Activated B cell treated with CpG ODN at 0.5 μM for 24 hours (primary cell): ENCODE results near the gene MED23. TPM values are rescaled to one million over a fixed set of nuclear protein-coding genes. Genes with fewer than 3 reads are reported as not detected.
"Not testable (repeated sequence)": the region's sequence is repeated elsewhere in the genome, so short reads cannot be mapped to it uniquely, and the experiment has no call there.

ENCODE experiments used
- ATAC-seq: fragments of 200-7000 bp; cut with Tn5 transposase; one replicate; pipeline ENCODE4 v1.10.0; 2021; ENCODE audit warnings: low read depth, mild to moderate bottlenecking, moderate library complexity
- CTCF ChIA-PET: fragments of 350-600 bp; sonication (Branson Sonifier 250); formaldehyde crosslinking; loops from one replicate; lab custom pipeline; 2021; ENCODE audit warnings: antibody characterized with exemption; lab: Charles Lee
- POLR2A ChIA-PET: fragments of 350-600 bp; sonication (Branson Sonifier 250); formaldehyde crosslinking; loops from one replicate; lab custom pipeline; 2021; ENCODE audit warnings: antibody characterized with exemption; lab: Charles Lee
- DNase-seq: peaks from one replicate; pipeline ENCODE4 v3.0.0; 2022
- H3K27ac Mint-ChIP-seq: one replicate; pipeline ENCODE4 v1.8.0; 2020; ENCODE audit warnings: mixed read lengths
- H3K27me3 Mint-ChIP-seq: one replicate; pipeline ENCODE4 v1.8.0; 2021; ENCODE audit warnings: mixed read lengths
- H3K36me3 Mint-ChIP-seq: one replicate; pipeline ENCODE4 v1.8.0; 2021; ENCODE audit warnings: low read depth, mixed read lengths
- H3K4me1 Mint-ChIP-seq: one replicate; pipeline ENCODE4 v1.8.0; 2021; ENCODE audit warnings: mixed read lengths
- H3K4me3 Mint-ChIP-seq: one replicate; pipeline ENCODE4 v1.8.0; 2020; ENCODE audit warnings: mild to moderate bottlenecking, mixed read lengths
- H3K9me3 Mint-ChIP-seq: one replicate; pipeline ENCODE4 v1.8.0; 2020; ENCODE audit warnings: mixed read lengths
- intact Hi-C: fragments of 100-400 bp; cut with micrococcal nuclease; formaldehyde crosslinking; loops from one replicate; pipeline ENCODE4 v1.15.1; 2024
- total RNA-seq: library from RNA; stranded (reverse); gene quantifications from 2 replicates; pipeline ENCODE4 v1.2.3, GENCODE V29; 2022
- TF ChIP-seq, protein P1 (sequence below): fragments of 200-600 bp; IDR thresholded peaks from one replicate; pipeline ENCODE4 v1.8.0; 2022; ENCODE audit warnings: antibody characterized with exemption, mild to moderate bottlenecking

The MED23 gene
- total RNA-seq, 1 donor from 2014 or later: 51.0 TPM

DNA sequence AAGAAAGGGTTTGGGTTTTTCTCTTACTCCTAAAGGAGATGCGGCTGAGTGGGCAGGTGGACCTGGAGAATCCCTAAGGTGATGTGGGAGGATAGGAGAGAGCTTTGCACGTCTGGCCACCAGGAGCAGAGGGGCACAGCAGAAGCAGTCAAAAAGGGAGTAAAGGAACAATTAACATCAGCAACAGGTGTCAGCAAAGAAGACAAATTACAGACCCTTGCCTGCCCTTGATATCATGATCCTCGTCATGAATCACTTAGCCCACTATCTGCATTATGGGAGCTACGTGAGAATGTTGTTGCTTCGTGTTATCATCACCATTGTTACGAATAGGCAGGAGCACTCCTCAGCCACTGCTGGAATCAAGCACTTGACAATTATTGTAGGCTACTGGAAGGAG lies 80.6 kb downstream of the MED23 start:
- intact Hi-C loops: no loop called here
- Mint-ChIP-seq H3K4me1 (peaks cover 1% of the 10 kb centered on the region), H3K27me3 (no peaks in the 10 kb centered on the region), H3K36me3 (no peaks in the 10 kb centered on the region), H3K9me3 (peaks cover 4% of the 10 kb centered on the region), H3K27ac (no peak overlapping the region), H3K4me3 (no peak overlapping the region)
- DNase-seq: no peak
- POLR2A ChIA-PET: interaction anchor here (0.6 kb wide), 1 partner anchor 508 kb away, joined by 3 read pairs; no protein-coding TSS in a partner anchor
- ATAC-seq: no peak
- CTCF ChIA-PET: no interaction called here
- TF ChIP-seq, protein P1, sequence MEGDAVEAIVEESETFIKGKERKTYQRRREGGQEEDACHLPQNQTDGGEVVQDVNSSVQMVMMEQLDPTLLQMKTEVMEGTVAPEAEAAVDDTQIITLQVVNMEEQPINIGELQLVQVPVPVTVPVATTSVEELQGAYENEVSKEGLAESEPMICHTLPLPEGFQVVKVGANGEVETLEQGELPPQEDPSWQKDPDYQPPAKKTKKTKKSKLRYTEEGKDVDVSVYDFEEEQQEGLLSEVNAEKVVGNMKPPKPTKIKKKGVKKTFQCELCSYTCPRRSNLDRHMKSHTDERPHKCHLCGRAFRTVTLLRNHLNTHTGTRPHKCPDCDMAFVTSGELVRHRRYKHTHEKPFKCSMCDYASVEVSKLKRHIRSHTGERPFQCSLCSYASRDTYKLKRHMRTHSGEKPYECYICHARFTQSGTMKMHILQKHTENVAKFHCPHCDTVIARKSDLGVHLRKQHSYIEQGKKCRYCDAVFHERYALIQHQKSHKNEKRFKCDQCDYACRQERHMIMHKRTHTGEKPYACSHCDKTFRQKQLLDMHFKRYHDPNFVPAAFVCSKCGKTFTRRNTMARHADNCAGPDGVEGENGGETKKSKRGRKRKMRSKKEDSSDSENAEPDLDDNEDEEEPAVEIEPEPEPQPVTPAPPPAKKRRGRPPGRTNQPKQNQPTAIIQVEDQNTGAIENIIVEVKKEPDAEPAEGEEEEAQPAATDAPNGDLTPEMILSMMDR: no peak

- DNase-seq (no peak), ATAC-seq (no peak)
- Mint-ChIP-seq H3K27me3 (peaks cover 3% of the 10 kb centered on the region), H3K27ac (no peak overlapping the region), H3K4me1 (peaks cover 1% of the 10 kb centered on the region), H3K9me3 (peaks cover 4% of the 10 kb centered on the region), H3K4me3 (no peak overlapping the region), H3K36me3 (no peaks in the 10 kb centered on the region)
- TF ChIP-seq, protein P1: no peak
- ChIA-PET POLR2A (no interaction called here), CTCF (no interaction called here)
- intact Hi-C loops: no loop called here
These were observed 82.7 kb downstream of the MED23 start for GRCh38 chr6:131545317-131545716.

DNA sequence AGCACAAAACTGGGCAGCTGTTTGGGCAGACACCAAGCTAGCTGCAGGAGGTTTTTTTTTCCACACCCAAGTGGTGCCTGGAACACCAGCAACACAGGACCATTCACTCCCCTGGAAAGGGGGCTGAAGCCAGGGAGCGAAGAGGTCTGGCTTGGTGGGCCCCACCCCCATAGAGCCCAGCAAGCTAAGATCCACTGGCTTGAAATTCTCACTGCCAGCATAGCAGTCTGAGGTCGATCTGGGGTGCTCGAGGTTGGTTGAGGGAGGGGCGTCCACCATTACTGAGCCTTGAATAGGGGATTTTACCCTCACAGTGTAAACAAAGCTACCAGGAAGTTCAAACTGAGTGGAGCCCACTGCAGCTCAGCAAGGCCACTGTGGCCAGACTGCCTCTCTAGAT lies 89.4 kb downstream of the MED23 start:
- H3K4me3 Mint-ChIP-seq, H3K9me3 Mint-ChIP-seq, H3K36me3 Mint-ChIP-seq, H3K27ac Mint-ChIP-seq, ATAC-seq, intact Hi-C loops, H3K27me3 Mint-ChIP-seq, H3K4me1 Mint-ChIP-seq, DNase-seq: not testable (repeated sequence)
- ChIA-PET POLR2A (interaction anchor here (0.6 kb wide), 1 partner anchor 20 kb away, joined by 3 read pairs; no protein-coding TSS in a partner anchor), CTCF (interaction anchor here (1.8 kb wide), 1 partner anchor 339 kb away, joined by 4 read pairs; no protein-coding TSS in a partner anchor)

GRCh38 chr6:131532580-131533039 lies 95.4 kb downstream of the MED23 start:
- Mint-ChIP-seq H3K4me1 (peaks cover 10% of the 10 kb centered on the region), H3K27me3 (no peaks in the 10 kb centered on the region), H3K4me3 (no peak overlapping the region), H3K27ac (no peak overlapping the region), H3K9me3 (no peaks in the 10 kb centered on the region), H3K36me3 (no peaks in the 10 kb centered on the region)
- ChIA-PET POLR2A (interaction anchor here (0.6 kb wide), 1 partner anchor 156 kb away, joined by 3 read pairs; no protein-coding TSS in a partner anchor), CTCF (interaction anchor here (0.6 to 4.0 kb wide), 6 partner anchors 8 to 1210 kb away, joined by 3 to 47 read pairs (median 18); no protein-coding TSS in a partner anchor)
- DNase-seq: no peak
- intact Hi-C loops: no loop called here
- ATAC-seq: peak; percentile 47
- TF ChIP-seq, protein P1: no peak

- H3K4me3 Mint-ChIP-seq, H3K27me3 Mint-ChIP-seq, intact Hi-C loops, H3K36me3 Mint-ChIP-seq, ATAC-seq, DNase-seq, POLR2A ChIA-PET, H3K27ac Mint-ChIP-seq, H3K9me3 Mint-ChIP-seq: not testable (repeated sequence)
- H3K4me1 Mint-ChIP-seq: peaks cover 10% of the 10 kb centered on the region
- CTCF ChIA-PET: interaction anchor here (4.0 kb wide), 1 partner anchor 333 kb away, joined by 46 read pairs; no protein-coding TSS in a partner anchor
These were observed 96.4 kb downstream of the MED23 start for GRCh38 chr6:131531681-131532080.

DNA sequence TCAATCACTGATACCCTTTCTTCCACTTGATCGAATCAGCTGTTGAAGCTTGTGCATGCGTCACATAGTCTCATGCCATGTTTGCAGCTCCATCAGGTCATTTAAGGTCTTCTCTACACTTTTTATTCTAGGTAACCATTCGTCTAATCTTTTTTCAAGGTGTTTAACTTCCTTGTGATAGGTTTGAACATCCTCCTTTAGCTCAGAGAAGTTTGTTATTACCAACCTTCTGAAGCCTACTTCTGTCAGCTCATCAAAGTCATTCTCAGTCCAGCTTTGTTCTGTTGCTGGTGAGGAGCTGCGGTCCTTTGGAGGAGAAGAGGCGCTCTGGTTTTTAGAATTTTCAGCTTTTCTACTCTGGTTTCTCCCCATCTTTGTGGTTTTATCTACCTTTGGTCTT lies 97.1 kb downstream of the MED23 start:
- CTCF ChIA-PET: not testable (repeated sequence)

More for the DNA sequence above, 97.1 kb downstream of the MED23 start:
- ATAC-seq, H3K27ac Mint-ChIP-seq, POLR2A ChIA-PET, intact Hi-C loops, H3K4me3 Mint-ChIP-seq, H3K36me3 Mint-ChIP-seq, H3K27me3 Mint-ChIP-seq, DNase-seq, H3K9me3 Mint-ChIP-seq: not testable (repeated sequence)
- H3K4me1 Mint-ChIP-seq: peaks cover 10% of the 10 kb centered on the region
